ENCODE results near the gene GRIK2.

GRIK2 gene

DNA sequence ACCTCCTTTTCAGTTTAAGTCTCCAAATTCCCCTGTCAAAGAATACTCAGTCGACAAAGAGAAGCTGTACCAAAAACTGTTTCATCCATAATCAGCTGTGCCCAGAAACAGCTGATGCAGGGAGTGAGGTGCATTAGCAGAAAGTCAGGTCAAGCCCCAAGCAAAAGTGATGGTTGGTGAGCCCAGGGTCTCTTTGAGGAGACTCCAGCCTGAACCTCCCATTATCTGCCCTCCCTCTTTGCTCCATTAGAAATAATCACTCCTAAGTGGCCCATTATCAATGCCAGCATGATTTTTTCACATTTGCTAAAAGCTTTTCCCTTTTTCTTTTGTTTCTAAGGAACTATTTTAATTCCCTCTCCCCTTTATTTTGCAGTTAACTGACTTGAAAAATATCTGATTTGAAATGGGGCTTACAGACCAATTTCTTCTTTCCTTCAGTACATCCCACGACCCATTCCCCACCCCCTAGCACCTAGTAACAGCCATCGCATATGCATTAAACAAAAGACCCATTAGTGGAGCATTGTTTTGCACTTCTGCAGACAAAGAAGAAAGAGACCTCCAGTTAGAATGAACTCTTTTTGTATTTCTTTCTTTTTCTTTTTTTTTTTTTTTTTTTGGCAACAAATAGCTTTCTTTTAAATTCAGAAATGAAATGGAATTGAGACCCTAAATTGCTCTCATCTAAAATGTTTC lies 257.0 kb downstream of the GRIK2 start:
- DNase-seq, result no peak

DNA sequence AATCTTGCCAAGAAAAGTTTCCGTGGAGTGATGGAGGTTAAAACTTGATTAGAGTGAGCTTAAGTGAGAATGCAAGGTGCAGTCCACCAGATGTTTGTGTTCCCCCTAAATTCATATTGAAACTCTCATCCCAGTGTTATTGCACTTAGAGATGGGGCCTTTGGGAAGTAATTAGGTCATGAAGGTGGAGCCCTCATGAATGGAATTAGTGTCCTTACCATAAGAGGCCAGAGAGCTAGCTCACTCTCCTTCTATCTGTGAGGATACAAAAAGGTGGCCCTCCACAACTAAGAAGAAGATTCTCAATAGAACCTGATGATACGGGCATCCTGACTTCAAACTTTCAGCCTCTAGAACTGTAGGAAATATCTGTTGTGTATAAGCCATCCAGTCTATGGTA lies 258.6 kb downstream of the GRIK2 start:
- DNase-seq, result no peak

DNA sequence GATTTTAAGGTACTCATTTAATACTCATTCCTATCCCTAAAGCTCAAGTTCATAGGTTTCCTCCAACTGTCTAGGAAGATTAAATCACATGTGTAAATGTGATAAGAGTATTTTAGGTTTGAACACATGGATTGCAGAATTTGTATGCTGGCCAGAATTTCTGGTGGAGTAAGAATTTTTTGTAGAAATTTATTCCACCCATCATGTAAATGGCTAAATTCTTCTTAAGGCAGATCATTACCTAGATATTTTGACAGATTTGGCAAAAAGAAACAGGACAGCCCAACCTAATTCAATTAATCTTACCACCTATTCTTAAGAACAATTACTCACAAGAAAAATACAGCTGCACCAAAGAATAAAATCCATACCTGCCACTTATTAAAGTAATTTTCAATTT lies 261.6 kb downstream of the GRIK2 start:
- DNase-seq, result no peak

DNA sequence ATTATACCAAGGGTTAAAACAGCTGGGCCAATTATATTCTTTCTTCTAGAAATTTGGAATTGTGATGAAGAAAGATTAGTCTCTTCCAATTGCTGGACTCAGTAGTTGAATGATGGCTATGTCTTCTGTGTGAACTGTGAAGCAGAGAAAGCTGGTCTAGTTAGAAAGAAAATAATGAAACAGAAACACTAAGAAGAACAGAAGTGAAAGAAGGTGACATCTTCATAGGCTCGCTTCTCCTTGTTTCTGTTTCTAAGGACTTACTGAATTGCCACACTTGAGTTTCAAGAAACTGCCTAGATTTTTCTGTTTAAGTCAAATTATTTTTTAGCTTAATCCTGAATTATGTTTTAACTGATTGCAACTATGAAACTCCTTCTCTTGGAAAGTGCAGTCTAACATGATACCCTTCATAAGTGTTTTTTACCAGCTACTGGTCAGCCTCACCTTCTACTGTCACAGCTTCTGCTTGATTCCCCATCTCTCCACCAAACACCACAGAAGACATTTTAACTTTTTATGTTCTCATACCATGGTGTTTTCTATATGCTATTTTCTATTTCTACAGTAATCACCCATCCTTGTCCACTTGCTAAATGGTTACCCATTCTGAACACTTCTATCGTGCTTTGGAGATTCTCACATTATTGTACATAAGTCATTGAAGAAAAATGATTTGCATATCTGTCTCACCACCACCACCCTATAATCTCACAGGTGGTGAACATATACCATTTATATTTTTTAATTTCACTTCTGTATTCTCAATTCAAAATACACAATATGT lies 268.8 kb downstream of the GRIK2 start:
- no peak for DNase-seq

DNA sequence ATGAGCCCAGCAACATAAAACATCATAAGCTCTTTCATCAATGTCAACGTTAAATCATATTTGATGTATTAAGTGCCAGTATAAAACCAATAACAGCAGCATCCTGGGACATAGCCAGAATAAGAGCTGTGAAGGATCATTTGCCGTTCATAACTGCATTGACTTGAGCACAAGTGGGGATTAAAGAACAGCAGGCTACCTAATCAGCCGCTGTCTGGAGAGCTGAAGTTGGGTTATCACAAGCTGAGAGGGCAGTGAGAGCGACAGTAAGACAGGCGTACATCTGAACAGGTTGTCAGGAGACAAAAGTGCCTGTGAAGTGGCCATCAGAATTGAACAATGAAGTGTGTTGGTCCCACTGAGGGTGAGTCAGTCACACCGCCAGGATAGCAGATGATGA lies 269.6 kb downstream of the GRIK2 start:
- DNase-seq, result no peak

DNA sequence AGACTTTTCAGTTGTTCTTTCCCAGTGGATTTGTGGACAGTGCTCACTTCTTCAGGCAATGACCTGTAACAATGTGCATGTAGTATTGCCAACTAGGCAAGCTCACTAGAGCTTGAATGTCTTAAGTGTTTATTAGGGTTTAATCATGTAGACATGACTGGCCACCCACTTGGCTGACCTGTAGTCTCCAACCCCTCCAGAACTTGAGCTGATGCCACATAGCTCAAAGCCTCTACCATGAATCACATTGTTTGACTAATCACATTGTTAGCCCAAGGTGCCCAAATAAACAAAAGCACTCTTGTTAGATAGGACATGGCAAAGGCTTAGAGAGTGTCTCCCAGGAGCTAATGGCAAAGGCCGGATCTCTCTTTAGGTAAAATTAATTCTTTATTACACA lies 272.7 kb downstream of the GRIK2 start:
- DNase-seq, result peak; percentile 34

DNA sequence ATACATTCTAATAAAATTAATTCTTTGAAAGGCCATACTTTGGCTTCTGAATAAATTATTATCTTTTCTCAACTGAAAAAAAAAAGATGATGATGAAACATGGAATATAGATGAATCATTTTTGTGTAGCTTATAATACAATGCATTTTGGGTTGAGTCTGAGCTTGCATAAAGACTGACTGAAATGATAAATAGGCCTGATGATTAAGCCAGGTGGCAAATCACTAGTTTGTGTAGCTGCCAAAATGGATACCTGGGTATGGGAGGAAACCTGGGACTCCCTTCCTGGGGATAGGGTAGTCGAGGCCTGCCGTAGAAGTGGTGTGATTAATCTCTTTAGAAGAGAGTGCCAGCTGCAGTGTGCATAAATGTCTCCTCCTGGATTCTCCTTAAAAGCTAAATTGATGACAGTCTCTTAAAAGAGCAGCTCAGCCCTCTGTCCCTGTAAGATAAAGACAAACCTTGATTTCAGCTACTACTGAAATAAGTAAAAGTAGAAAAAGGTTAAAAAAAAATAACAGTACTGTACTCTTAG lies 275.1 kb downstream of the GRIK2 start:
- no peak for DNase-seq

DNA sequence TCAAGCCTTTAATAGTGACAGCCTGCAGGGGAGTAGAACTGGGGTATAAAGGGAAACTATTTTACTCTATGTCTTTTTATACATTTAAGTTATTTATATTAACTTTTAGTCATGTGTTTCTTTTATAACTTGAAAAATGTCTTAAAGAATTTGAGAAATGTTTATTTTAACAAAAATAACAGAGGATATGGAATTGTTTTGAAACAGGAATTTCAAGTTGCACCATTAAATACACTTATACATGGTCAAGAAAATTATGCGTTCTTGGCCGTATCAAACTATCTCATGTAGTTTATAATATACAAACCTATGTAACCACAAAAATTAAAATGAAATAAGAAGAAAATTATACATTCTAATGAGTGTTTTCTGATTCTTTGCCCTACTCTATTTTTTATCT lies 282.7 kb downstream of the GRIK2 start:
- DNase-seq, result no peak

DNA sequence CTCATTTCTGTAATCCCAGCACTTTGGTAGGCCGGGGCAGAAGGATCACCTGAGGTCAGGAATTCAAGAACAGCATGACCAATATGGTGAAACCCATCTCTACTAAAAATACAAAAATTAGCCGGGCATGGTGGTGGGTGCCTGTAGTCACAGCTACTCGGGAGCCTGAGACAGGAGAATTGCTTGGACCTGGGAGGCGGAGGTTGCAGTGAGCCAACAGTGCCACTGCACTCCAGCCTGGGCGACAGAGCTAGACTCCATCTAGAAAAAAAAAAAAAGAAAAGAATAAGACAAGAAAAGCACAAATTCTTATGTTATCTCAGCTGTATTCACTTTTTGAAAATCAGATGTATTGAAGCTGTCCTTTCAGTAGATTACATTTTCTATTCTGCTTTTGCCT lies 289.4 kb downstream of the GRIK2 start:
- no peak for DNase-seq

DNA sequence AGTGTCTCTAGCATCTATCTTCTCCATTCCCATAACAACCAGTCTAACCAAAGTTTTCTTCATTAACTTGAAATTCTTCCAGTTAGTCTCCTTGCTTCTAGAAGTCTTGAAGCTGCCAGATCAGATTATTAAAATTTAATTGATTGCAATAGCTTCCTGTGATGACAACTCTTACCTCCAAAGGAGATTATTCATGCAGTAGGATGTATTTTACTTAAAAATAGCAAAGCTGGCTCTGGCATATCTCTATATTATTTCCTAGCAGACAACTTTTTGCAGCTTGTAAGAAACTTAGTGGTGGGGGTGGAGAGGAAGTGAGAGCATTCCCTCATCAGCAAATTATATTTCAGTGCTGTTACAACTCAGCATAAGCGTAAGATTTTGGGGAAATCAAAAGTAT lies 290.4 kb downstream of the GRIK2 start:
- DNase-seq, result peak; percentile 22

DNA sequence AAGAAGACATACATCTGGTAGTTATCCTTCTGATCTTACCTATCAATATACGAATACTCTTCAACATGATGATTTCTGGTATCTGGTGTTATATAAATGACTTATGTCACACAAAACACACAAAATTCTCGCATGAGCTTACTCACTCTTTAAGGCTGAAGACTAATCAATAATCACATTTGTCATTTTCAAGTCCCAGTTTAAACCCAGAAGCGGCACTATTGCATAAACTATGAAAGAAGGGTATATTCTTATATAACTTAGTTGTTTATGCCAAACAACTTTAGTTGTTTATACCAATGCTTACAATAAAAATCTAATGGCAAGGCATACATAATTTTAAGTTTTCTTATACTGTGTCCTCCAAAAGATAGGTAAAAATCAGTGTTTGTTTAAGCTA lies 293.1 kb downstream of the GRIK2 start:
- DNase-seq, result no peak

DNA sequence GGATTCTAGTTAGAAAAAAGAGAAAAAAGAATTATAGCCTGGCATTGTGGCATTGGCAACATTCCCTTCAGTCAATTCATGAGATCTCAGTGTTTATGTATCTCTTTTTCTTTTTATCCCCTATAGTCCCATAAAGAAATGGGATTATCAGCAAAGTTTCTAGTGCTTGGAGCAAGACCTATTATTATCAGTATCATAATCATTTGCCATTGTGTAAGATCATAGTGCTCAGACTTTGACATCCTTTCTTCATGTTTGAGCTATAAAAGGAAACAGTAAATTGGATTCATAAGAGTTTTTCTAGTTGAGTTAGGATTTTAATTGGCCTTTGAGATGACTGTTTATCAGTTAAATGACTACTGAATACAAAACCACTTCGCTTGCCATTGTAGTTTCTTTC lies 295.6 kb downstream of the GRIK2 start:
- DNase-seq, result no peak

DNA sequence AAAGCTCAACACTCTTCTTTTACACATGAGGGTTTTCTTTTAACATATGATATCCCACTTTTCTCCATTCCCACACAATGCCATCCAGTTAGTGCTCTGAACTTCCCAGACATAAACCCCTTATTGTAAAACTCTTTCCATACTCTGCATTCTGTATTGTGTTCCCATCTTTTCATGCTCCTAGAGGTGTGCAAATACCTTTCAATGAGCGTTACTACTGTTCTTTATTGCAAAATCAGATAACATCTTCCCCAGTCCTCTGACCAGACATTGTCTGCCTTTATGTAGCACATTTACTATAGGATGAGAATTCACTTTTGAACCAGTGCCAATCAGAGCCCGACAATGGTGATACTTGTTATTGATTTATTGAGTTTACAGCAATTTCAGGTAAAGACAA lies 296.2 kb downstream of the GRIK2 start:
- no peak for DNase-seq

DNA sequence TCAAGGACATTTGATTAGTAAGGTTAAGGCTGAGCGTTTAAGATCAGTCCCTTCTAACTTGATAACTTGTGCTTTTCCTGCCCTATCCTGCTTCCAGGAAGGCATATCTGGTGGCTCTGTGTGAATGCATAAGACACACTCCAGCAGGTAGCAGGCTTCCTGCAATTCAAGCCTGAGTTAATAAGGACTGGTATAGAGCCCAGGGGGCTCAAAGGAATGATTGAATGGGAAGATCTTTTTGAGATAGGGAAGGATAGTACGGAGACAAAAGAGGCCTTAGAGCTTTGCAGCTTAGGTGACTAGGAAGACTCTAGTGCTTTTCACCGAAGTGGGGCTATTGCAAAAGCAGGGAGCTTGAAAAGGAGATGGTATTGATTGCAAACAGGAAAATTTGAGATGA lies 307.1 kb downstream of the GRIK2 start:
- no peak for DNase-seq

DNA sequence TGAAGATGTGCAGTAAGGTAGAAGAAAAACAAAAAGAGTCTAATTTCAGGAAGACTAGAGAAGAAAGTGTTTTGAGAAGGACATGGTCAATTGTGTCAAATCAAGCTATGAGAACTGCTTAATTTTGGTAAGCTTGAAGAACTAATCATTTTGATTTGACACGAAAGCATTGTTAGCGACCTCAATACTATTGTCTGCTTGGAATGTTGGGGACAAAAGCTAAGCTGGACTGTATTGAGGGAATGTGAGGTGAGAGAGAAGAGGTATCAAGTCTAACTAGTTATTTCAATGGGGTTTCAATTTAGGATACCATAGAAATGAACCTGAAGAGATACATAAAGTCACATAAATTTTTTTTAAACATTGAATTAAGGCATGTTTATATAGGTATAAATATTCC lies 309.8 kb downstream of the GRIK2 start:
- DNase-seq, result no peak

DNA sequence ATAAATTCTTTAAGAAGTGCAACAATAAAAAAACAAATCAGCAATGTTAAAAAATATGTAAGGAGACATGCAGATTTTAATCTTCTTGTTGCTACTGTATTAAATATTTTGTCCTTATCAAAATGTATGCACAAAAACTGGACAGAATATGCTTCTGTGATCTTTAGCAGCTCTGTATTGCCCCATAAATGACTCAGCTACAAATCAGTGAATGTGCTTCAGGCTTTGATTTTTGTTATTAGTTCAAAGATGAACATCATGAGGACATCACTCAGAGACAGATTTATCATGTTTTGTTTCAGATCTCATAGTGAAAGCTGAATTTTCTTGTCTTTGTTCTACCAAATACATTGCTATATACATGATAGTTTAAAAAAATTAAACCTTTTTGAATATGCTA lies 312.4 kb downstream of the GRIK2 start:
- no peak for DNase-seq

DNA sequence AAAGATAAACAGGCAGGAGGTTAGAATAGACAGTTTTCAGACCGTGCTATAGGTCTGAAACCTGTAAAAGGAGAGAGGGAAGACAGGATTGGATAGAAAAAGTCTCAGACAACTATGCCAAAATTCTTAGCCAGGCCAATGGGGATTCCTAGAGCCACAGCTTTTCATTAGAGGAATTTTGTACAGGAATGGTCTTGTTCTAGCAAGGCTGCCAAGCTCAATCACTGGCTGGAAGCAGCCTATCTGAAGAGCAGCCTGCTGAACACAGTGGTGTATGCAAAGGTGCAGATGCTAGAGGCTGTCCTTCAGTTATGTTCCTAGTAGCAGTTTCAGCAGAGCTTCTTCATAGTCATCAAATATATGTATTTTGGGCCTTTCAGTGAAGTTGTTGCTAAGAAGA lies 313.1 kb downstream of the GRIK2 start:
- DNase-seq, result no peak

DNA sequence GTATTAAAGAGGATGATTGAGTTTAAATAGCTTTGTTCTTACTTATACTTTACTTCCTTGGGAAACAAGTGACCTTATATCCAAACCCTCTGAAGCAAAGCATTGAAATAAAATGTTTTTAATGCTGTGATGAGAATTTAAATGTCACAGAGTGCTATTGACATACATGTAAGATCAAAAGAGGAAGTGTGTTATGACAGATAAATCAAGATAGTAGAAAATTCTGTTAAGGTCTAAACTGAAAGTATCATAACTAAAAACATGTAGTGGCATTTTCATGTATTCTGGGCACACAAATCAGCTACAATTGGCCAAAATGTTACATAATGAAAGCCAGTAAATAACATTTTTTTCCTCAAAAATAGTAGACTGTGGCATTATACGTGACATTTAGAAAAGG lies 318.0 kb downstream of the GRIK2 start:
- no peak for DNase-seq

DNA sequence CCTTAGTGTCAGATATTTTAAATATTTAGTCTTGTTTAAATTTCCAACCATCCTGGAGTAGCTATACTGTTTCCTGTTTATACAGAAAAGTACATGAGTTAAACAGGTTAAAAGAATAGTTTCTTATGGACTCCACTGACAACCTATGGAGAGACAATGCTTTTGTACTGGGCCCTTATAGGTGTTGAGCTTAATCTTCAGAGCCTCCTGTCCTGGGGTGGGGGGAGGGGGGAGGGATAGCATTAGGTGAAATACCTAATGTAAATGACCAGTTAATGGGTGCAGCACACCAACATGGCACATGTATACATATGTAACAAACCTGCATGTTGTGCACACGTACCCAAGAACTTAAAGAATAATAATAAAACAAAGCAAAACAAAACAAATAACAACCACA lies 322.9 kb downstream of the GRIK2 start:
- DNase-seq, result no peak

DNA sequence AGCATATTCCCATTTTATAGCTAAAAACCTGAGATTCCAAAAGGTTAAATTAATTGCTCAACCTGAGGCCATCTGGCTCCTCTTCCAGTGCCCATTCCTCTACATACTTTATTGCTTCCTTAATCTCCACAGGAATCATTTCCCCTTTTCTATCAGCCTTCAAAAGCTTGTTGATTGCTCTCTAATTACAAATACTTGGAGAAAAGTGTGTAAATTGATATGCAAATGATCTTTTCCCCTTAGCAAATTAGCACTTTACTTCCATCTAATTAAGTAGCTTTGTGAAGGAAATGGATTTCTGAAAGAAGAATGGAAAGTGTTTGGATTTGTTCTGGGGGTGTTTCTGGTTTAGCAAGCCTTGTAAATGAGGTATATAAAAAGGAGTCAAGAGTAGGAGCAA lies 323.3 kb downstream of the GRIK2 start:
- DNase-seq, result no peak

DNA sequence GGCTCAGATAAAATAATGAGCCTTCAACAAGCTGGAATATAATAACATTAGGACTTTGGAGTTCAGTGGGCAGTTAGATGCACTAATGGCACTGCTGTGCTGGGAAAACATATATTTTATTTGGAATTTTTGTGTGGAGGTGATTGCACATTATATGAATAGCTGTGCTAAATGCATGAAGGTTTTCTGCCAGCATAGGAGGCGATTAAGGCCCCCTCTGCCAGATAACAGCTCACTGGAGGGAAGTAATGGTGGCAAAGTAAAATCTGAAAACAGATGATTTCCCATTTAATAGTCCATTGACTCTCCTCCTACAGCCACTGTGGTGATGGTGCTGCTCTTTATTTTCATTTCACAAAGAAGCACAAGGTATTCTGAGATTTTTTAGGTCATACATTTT lies 326.0 kb downstream of the GRIK2 start:
- DNase-seq, result no peak

DNA sequence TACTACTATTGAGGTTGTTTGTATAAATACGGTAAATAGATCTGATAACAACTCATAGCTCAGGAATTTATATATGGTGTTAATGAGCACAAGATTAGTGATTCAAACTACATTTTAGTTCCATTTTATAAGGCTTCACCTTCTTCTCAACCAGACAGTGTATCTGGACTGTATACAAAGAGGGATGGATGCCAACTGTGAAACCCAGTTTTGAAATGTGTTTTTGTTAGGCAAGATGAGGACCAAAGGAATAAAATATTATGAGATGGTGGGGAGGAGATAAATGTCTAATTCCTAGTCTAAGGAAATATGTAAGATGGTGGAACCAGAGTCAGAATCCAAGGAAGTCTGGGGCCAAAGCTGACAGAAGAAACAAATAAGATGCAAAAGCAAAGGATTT lies 329.0 kb downstream of the GRIK2 start:
- no peak for DNase-seq

DNA sequence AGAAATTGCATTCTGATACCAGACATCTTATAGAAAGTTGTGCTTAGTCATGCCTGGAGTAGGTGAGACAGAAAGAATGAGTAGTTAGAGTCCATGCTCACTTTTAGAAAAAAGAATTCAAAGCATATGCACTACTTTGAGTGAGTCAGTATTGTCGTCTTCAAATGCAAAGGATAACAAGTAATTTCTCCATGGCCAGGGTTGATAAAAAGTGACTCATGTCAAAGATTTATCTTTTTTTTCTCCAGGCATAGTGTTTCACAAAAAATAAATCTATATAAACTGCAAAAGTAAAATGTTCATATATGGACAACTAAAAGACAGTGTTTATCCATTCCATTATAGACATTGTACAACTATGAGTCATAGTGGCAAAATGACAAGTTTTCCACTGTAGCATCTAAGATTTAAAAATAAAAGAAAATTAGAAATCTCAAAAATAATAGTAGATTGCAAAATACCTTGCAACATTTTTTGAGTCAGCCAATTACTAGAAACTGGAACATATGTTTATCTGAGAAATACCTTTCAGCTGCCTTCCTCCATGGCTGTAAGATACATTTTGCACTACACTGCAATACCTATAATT lies 329.6 kb downstream of the GRIK2 start:
- peak; percentile 98 for DNase-seq

DNA sequence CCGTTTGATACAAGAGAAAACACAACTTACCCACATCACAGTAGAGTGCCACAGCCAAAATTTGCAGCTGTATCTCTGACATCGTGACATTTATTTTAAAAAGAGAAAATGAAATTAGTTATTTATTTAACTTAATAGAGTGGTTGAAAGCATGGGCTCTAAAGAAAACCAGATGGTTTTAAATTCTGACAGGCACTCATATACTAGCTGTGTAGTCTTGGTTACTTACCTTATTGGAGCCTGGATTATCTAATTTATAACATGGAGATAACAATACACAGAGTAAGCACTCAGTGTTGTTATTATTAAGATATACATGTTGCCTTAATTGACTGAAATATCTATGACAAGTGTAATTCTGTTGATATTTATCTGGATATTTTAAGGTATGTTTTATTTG lies 334.9 kb downstream of the GRIK2 start:
- DNase-seq, result no peak

Data from fibroblast of skin of right quadriceps (primary cell).